ENCODE data around the gene C3.
"Not testable (repeated sequence)": the region's sequence is repeated elsewhere in the genome, so short reads cannot be mapped to it uniquely, and the experiment has no call there.

The C3 gene

GRCh38 chr19:6720369-6721137 lies at the start of gene C3:
C3 (minus strand) TSS chr19:6720650; CDS start chr19:6720589, 61 bp downstream.
- no peak for DNase-seq

- no peak for DNase-seq
Measured at GRCh38 chr19:6769006-6769619, 48.7 kb upstream of the C3 start.

GRCh38 chr19:6768236-6768785 lies 47.9 kb upstream of the C3 start:
- DNase-seq, result no peak

- DNase-seq, result no peak
Measured at GRCh38 chr19:6767357-6768235, 47.1 kb upstream of the C3 start, which contains the start of gene SH2D3A. SH2D3A (minus strand) TSS chr19:6767435; CDS start chr19:6763748, 3,687 bp downstream.

- DNase-seq, result no peak
Measured at GRCh38 chr19:6767081-6767356, 46.6 kb upstream of the C3 start.

GRCh38 chr19:6766357-6767080 lies 46.1 kb upstream of the C3 start:
- no peak for DNase-seq

- no peak for DNase-seq
Measured at GRCh38 chr19:6765738-6766356, 45.4 kb upstream of the C3 start.

- DNase-seq, result not testable (repeated sequence)
Measured at GRCh38 chr19:6762253-6762797, 41.9 kb upstream of the C3 start.

- no peak for DNase-seq
Measured at GRCh38 chr19:6761053-6761676, 40.7 kb upstream of the C3 start.

GRCh38 chr19:6760606-6761005 lies 40.2 kb upstream of the C3 start:
- no peak for DNase-seq

GRCh38 chr19:6754653-6755463 lies 34.4 kb upstream of the C3 start:
- no peak for DNase-seq

- DNase-seq, result no peak
Measured at GRCh38 chr19:6754136-6754535, 33.7 kb upstream of the C3 start.

- no peak for DNase-seq
Measured at GRCh38 chr19:6753178-6754031, 33.0 kb upstream of the C3 start.

- DNase-seq, result no peak
Measured at GRCh38 chr19:6752256-6753177, 32.1 kb upstream of the C3 start.

GRCh38 chr19:6751189-6751588 lies 30.7 kb upstream of the C3 start:
- no peak for DNase-seq

GRCh38 chr19:6750062-6750461 lies 29.6 kb upstream of the C3 start:
- DNase-seq, result no peak

GRCh38 chr19:6748543-6748942 lies 28.1 kb upstream of the C3 start:
- DNase-seq, result not testable (repeated sequence)

- DNase-seq, result no peak
Measured at GRCh38 chr19:6745965-6746364, 25.5 kb upstream of the C3 start.

All from cerebellar nuclear complex (tissue), 1 donor.